Sigmoid colon (tissue), 3 donors: Measurements from ENCODE around the gene SLC45A1.

ENCODE experiments used
- CTCF ChIP-seq, 4 experiments: fragments of 450-650 bp in 3 of 4; fragments of 200-600 bp in 1 of 4; IDR thresholded peaks; one replicate each; pipeline ENCODE4 v1.5.1; 2016 to 2019; ENCODE audit warnings: antibody characterized with exemption in 4 of 4, mild to moderate bottlenecking in 3 of 4, moderate library complexity in 2 of 4
- POLR2A ChIP-seq, 2 donors: fragments of 450-650 bp; IDR thresholded peaks; one replicate each; pipeline ENCODE4 v1.6.1; 2016; ENCODE audit warnings: antibody characterized with exemption in 2 of 2, mild to moderate bottlenecking in 2 of 2, moderate library complexity in 2 of 2

DNA sequence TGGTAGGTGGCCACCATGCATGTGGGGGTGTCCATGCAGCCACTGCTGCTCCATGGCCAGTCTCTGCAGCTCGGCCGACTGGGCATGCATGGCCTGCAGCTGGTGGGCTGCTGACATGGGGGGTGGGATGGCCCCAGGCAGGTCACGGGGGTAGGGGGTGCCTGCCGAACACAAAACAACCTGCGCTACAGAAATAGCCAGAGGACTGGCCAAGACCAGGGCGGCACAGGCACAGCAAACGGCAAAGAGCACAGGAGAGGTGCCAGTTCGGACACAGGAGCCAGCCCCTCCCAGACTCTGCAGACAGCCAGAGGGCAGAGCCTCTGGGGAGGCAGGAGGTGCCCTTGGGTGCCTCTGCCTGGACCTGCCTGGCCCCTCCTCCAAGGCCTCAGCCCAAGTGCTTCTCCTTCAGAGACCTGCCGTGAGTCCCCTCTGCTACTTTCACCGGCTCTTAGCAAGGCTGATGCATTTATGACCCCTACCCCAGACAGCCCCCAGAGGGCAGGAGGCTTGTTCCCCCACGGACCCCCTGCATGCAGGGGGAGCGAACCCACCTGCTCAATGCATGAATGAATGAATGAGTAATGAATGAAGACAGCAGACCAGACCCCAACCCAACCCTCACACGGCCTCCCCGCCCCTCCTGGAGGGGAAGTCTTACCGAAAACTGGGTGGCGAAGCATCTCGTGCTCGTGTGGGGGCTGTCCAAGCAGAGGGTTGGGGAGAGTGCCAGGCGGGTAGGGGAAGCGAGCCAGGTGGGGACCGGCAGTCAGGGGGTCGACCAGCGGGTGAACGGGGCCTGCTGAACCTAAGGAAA is 37.7 kb downstream of the SLC45A1 start:
- no peak for TF ChIP-seq CTCF (IDR thresholded peaks at IDR 0.05)
- TF ChIP-seq POLR2A (IDR thresholded peaks at IDR 0.05): no peak
